Right renal cortex interstitium (tissue), 3 donors: Measurements from ENCODE around the gene NME4. TPM values are rescaled to one million over a fixed set of nuclear protein-coding genes. Genes with fewer than 3 reads are reported as not detected.

Experiments used
- DNase-seq, 3 donors: peaks; one replicate each; pipeline ENCODE4 v3.0.0-alpha.2; 2013; ENCODE audit warnings: low read depth in 3 of 3, low spot score in 2 of 3
- polyA plus RNA-seq, 3 donors: library from polyadenylated mRNA; unstranded; fragments of 120-200 nt; gene quantifications; one replicate each; pipeline ENCODE4 v1.2.1, GENCODE V29; 2013; ENCODE audit not compliant: insufficient read length in 3 of 3

Gene NME4
- polyA plus RNA-seq, 3 donors: 95.3 to 124 (median 109) TPM

DNA sequence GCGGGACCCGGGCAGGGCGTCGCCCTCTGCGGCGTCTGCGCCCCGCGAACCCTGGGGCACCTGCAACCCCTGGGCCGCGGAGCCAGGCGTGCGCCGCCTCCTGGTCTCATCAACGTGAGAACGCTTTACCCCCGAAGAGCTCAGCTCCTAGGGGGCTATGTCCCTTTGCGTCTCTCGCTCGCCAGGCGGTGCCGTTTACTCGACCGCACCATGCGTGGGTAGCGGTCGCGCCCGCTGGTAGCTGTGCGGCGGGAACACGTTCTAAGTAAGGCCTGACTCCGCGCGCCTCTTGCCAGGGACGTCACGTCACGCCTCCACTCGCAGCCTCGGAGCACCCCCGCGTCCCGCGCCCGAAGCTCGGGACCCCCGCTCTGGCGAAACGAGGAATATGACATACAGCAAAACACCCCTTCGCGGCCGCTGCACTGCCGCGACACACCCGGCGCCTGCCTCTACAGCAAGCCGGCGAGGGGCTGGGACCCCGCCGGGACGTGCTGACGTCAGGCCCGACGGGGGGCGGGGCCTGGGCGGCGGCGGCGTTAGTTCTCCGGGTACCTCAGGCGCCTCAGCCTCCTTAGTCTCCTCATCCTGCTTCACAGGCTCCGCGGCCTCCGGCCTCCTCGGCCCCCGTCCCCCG lies 28.2 kb downstream of the NME4 start, which contains the start of gene RAB11FIP3:
TSS of gene RAB11FIP3 (plus strand) at position 568 of the 637 bp plus-strand sequence. CDS start 358 bp downstream, outside the sequence.
- peak in 2 of 3 donors; percentile 33 to 57 for DNase-seq

DNA sequence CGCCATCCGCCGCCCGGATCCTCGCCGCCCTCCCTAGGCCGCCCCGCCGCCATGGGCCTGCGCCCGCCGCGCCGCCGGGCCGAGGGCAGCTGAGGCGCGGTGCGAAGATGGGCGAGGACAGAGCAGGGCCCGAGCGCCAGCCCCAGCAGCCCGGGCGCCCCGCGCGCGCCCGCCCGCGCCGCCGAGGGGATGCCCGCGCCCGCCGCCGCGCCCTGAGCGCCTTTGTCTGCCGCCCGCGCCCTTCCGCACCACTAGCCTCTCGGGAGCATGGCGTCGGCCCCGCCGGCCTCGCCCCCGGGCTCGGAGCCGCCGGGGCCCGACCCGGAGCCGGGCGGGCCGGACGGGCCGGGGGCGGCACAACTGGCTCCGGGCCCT lies 28.7 kb downstream of the NME4 start:
- no peak for DNase-seq

DNA sequence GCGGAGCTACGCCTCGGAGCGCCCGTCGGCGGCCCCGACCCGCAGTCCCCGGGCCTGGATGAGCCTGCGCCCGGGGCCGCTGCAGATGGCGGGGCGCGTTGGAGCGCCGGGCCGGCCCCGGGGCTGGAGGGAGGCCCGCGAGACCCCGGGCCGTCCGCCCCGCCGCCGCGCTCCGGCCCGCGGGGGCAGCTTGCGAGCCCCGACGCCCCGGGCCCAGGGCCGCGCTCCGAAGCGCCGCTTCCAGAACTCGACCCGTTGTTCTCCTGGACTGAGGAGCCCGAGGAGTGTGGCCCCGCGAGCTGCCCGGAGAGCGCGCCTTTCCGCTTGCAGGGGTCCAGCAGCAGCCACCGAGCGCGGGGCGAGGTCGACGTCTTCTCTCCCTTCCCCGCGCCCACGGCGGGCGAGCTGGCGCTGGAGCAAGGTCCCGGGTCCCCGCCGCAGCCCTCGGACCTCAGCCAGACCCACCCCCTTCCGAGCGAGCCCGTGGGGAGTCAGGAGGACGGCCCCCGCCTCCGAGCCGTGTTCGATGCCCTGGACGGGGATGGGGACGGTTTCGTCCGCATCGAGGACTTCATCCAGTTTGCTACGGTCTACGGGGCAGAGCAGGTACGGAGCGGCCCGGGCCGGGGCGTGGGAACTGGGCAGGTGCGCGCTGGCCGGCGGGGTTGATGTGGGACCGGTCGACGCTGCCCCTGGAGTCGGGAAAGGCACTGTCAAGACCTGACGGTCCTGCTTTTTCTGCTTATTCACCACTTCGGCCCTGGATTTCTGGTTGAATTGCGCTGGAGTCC lies 29.3 kb downstream of the NME4 start:
- DNase-seq: no peak

DNA sequence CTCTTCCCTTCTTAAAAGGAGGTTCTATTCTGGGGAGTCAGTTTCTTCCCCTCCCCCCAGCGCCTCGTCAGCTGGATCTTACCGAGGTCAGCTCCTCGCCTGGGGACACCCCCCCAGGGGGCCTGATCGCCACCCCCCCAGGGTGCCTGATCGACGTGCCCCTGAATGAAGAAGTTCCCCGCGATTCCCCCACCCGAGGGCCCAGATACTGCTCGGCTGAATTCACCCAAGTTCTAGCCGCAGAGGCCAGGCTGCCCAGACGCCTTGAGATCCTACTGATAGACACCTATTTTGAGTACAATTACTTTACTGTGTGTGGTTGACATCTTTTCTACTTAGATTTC lies 29.9 kb downstream of the NME4 start:
- no peak for DNase-seq

DNA sequence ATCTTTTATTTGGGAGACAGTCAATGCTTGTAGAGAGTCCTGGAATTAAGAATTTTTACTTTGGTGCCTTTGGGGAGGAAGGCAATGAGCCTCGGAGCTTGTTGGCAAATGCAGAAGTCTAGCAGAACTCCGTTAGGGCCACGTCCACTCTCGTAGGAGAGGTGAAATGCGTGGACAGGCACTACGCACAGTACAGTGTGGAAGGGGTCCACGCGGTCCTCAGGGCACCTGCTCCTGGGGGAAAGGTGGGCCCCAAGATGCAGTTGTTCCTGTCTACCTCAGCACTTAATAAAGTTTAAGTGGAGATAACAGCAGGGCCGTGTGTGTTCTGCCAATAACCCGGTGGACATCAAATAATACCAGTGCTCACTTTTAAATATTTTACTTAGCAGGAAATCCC lies 30.3 kb downstream of the NME4 start:
- no peak for DNase-seq

DNA sequence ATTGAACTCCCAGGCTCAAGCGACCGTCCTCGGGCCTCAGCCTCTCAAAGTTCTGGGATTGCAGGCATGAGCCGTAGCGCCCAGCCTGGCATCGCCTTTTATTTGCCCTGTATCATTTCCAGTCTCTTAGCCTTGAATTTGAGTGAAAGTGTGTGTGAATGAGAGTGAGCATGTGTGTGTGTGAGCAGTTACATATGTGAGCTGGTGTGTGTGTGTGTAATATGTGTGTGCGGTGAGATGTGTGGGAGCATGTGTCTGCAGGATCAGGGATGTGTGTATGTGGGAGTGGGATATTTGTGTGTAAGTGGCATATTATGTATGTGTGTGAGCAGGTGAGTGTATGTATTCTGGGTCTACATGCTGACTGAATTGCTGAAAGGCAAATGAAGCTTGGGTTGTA lies 33.9 kb downstream of the NME4 start:
- DNase-seq: no peak

DNA sequence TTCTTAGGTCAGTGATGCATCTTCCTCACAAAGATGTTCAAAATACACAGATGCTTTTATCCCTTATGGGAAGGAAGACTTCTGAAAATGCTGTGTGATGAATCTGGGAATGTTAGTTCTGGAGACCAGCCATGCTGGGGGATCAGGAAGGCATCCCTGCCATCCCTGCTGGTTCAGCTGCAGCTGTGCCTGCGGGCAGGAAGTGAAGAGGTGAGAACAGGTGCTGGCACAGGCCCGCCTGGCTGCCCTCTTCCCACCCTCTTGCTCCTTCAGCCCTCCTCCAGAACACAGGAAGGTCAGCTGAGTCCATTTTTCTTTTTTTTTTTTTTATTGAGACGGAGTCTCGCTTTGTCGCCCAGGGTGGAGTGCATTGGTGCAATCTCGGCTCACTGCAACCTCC lies 43.6 kb downstream of the NME4 start:
- DNase-seq: no peak

DNA sequence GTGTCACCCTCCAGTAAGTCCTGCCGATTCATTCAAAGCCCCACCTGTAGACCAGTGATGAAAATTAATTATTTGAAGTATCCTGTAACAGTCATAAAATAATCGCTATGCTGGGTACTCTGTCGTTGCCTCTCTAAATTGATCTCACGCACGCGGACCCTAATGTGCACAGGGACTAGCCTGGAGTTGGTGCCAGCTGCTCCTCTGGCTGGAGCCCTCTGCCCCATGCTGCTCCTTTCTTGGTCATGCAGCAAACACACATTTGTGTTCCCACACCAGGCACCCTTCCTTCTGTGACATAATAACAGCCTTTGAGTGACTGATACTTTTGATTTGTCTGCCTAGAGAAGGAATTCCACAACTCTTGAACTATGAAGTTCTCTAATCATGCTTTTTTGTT lies 44.4 kb downstream of the NME4 start:
- DNase-seq: no peak

DNA sequence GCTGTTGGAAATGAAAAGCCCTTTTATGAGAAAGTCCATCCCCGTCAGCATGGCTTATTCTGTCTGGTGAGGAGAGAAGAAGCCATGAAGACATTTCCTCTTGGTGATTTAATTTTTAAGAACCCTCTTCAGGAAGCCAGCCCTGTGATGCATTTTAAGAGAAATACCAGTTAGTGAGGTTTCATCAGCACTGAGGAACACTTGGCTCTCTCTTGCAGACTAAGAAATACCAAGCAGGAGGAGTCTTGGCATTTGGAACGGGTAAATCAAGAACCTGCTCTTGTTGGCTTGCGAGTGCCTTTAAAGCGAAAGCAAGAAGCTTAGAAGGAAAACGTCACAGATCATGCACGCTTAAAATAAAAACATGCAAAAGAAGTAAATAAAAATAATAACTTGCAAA lies 46.0 kb downstream of the NME4 start:
- no peak for DNase-seq

DNA sequence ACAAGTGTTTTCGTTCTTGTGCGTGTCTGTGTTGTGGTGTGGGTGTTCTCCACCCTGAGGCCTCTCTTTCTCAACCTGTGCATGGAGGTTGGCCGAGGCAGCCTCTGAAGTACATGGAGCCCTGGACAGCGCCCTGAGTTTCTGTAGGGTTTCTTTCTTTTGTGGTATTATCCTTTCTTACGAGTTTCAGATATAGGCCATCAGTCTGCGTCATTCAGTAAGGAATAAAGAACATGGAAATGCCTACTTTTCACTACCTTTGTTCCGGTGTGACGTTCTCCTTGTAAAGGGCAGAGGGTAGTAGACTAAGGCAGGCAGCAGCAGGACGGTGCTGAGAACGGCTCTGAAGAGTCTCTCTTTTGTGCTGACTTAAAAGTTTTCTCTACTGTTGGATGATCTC lies 47.0 kb downstream of the NME4 start:
- no peak for DNase-seq

DNA sequence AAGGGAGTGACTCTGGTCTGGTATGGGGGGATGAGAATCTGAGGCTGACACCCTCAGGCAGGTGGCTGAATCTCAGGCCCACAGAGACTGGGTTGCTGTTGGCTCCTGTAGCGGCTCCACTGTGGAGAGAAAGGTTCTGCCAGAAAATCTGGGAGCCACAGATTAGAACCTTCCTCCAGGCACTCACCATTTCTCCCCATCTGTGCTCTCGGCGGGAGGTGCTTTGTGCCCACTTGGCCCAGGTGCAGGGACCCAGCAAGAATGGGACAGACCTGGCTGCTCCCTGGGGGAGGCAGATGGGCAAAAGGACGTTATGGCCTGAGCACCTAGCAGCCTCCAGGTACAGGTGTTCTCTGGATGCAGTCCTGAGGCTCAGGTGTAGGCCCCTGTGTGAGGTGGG lies 48.6 kb downstream of the NME4 start:
- no peak for DNase-seq

Other genes starting within 250 kb of the NME4 start
- gene HBZ, start 244.6 kb upstream of the NME4 start, polyA plus RNA-seq: 1 to 10 TPM in 2 of 3 donors, under 1 TPM in 1; 0.98 to 3.1 (median 1.1) TPM
- 1 to 10 TPM; 1.7 to 4.0 (median 3.5) TPM for gene HBM, start 231.2 kb upstream of the NME4 start, polyA plus RNA-seq
- 100 to 1,000 TPM; 754 to 948 (median 905) TPM for gene HBA2, start 224.3 kb upstream of the NME4 start, polyA plus RNA-seq
- 100 to 1,000 TPM; 505 to 589 (median 544) TPM for gene HBA1, start 220.5 kb upstream of the NME4 start, polyA plus RNA-seq
- gene HBQ1, start 216.7 kb upstream of the NME4 start, polyA plus RNA-seq: under 1 TPM; 0.31 to 0.67 (median 0.39) TPM
- 100 to 1,000 TPM; 103 to 129 (median 117) TPM for gene LUC7L, start 167.8 kb upstream of the NME4 start, polyA plus RNA-seq
- 10 to 100 TPM; 64.6 to 77.8 (median 64.6) TPM for gene FAM234A, start 162.4 kb upstream of the NME4 start, polyA plus RNA-seq
- gene RGS11, start 121.3 kb upstream of the NME4 start, polyA plus RNA-seq: 1 to 10 TPM in 2 of 3 donors, under 1 TPM in 1; 0.44 to 1.1 (median 1.0) TPM
- 1 to 10 TPM; 1.5 to 2.6 (median 2.5) TPM for gene ARHGDIG, start 116.6 kb upstream of the NME4 start, polyA plus RNA-seq
- 1 to 10 TPM in 2 of 3 donors, under 1 TPM in 1; 0.49 to 1.4 (median 1.1) TPM for gene PDIA2, start 114.0 kb upstream of the NME4 start, polyA plus RNA-seq
- gene AXIN1, start 44.5 kb upstream of the NME4 start, polyA plus RNA-seq: 10 to 100 TPM; 15.2 to 17.0 (median 15.5) TPM
- gene MRPL28, start 26.7 kb upstream of the NME4 start, polyA plus RNA-seq: 10 to 100 TPM; 58.9 to 70.6 (median 61.9) TPM
- gene PGAP6, start 15.2 kb upstream of the NME4 start, polyA plus RNA-seq: 10 to 100 TPM; 53.9 to 75.4 (median 66.1) TPM
- gene DECR2, start 4.7 kb downstream of the NME4 start, polyA plus RNA-seq: 10 to 100 TPM; 15.7 to 28.3 (median 21.6) TPM
- 10 to 100 TPM; 65.2 to 95.2 (median 81.0) TPM for gene RAB11FIP3, start 28.4 kb downstream of the NME4 start, polyA plus RNA-seq
- 10 to 100 TPM; 18.2 to 19.8 (median 18.2) TPM for gene CAPN15, start 130.5 kb downstream of the NME4 start, polyA plus RNA-seq
- 1 to 10 TPM; 7.4 to 8.6 (median 7.5) TPM for gene PRR35, start 163.2 kb downstream of the NME4 start, polyA plus RNA-seq
- gene NHLRC4, start 169.8 kb downstream of the NME4 start, polyA plus RNA-seq: 1 to 10 TPM; 6.4 to 6.9 (median 6.6) TPM
- gene PIGQ, start 172.8 kb downstream of the NME4 start, polyA plus RNA-seq: 10 to 100 TPM; 49.8 to 55.6 (median 50.4) TPM
- 10 to 100 TPM; 12.7 to 16.6 (median 14.4) TPM for gene RAB40C, start 192.9 kb downstream of the NME4 start, polyA plus RNA-seq
- gene WFIKKN1, start 233.8 kb downstream of the NME4 start, polyA plus RNA-seq: 1 to 10 TPM in 1 of 3 donors, under 1 TPM in 2; 0.82 to 1.2 (median 0.94) TPM
- gene METTL26, start 239.1 kb downstream of the NME4 start, polyA plus RNA-seq: 10 to 100 TPM; 34.8 to 45.2 (median 42.0) TPM
- gene MCRIP2, start 244.6 kb downstream of the NME4 start, polyA plus RNA-seq: 10 to 100 TPM; 11.1 to 15.5 (median 12.5) TPM